IMR-90 (cell line): ENCODE measurements around the gene OR56B4. TPM values are rescaled to one million over a fixed set of nuclear protein-coding genes. Genes with fewer than 3 reads are reported as not detected.

Source experiments
- ATAC-seq: fragments of 200-7000 bp; cut with Tn5 transposase; 2 replicates; pipeline ENCODE4 v1.9.1; 2020; ENCODE audit warnings: low read depth, mild to moderate bottlenecking, moderate library complexity
- BruUV-seq: library from RNA; stranded (reverse); fragments of 400-500 nt; replicated peaks from 2 replicates; lab custom pipeline; 2021; lab: Mats Ljungman, UMichigan
- CTCF ChIA-PET: fragments of 300-600 bp; formaldehyde crosslinking; extraction: SDS; loops from one replicate; lab custom pipeline; 2021; ENCODE audit warnings: antibody characterized with exemption; lab: Yijun Ruan, JAX
- POLR2A ChIA-PET: fragments of 300-600 bp; sonication (Branson Sonifier 250); formaldehyde crosslinking; loops from one replicate; lab custom pipeline; 2022; ENCODE audit warnings: antibody characterized with exemption; ENCODE audit not compliant: unreplicated experiment; lab: Charles Lee
- DNase-seq: peaks from one replicate; pipeline ENCODE4 v3.0.0; 2013
- H2AFZ ChIP-seq: replicated peaks from 2 replicates; pipeline ENCODE3; 2013; ENCODE audit warnings: low read length, mild to moderate bottlenecking; ENCODE audit not compliant: poor library complexity
- H2AK5ac ChIP-seq: 2 replicates; pipeline ENCODE4 v1.6.1; 2013; ENCODE audit warnings: low read depth, low read length, inconsistent platforms
- H2AK9ac ChIP-seq: replicated peaks from 2 replicates; pipeline ENCODE3; 2013; ENCODE audit warnings: mild to moderate bottlenecking, low read depth, low read length, moderate library complexity; ENCODE audit not compliant: poor library complexity
- H2BK120ac ChIP-seq: 2 replicates; pipeline ENCODE4 v1.6.1; 2013; ENCODE audit warnings: low read depth, low read length, inconsistent platforms
- H2BK15ac ChIP-seq: 3 replicates; pipeline ENCODE4 v1.6.1; 2013; ENCODE audit warnings: low read depth, low read length, inconsistent platforms
- H2BK20ac ChIP-seq: 2 replicates; pipeline ENCODE4 v1.6.1; 2013; ENCODE audit warnings: low read depth, mild to moderate bottlenecking, inconsistent platforms, low read length, moderate library complexity
- H2BK5ac ChIP-seq: 2 replicates; pipeline ENCODE4 v1.6.1; 2013; ENCODE audit warnings: mild to moderate bottlenecking, low read depth, low read length, inconsistent platforms; ENCODE audit not compliant: poor library complexity, severe bottlenecking
- H3K14ac ChIP-seq: replicated peaks from 2 replicates; pipeline ENCODE4 v1.6.1; 2013; ENCODE audit warnings: low read depth, low read length, inconsistent platforms
- H3K18ac ChIP-seq: 2 replicates; pipeline ENCODE4 v1.6.1; 2013; ENCODE audit warnings: low read depth, low read length, control low read depth
- H3K23ac ChIP-seq: 2 replicates; pipeline ENCODE4 v1.6.1; 2013; ENCODE audit warnings: low read depth, low read length, inconsistent platforms
- H3K27ac ChIP-seq: 2 replicates; pipeline ENCODE4 v1.5.1; 2013; ENCODE audit warnings: mild to moderate bottlenecking, control low read depth, low read length; ENCODE audit not compliant: insufficient read depth
- H3K27me3 ChIP-seq: 2 replicates; pipeline ENCODE4 v1.6.1; 2013; ENCODE audit warnings: low read length; ENCODE audit not compliant: control insufficient read depth, insufficient read depth
- H3K36me3 ChIP-seq: 2 replicates; pipeline ENCODE4 v1.6.1; 2013; ENCODE audit warnings: low read length, mixed read lengths; ENCODE audit not compliant: control insufficient read depth, insufficient read depth
- H3K4ac ChIP-seq: 2 replicates; pipeline ENCODE4 v1.6.1; 2013; ENCODE audit warnings: low read depth, low read length, inconsistent platforms
- H3K4me1 ChIP-seq: 2 replicates; pipeline ENCODE4 v1.6.1; 2013; ENCODE audit warnings: low read length, mixed read lengths; ENCODE audit not compliant: control insufficient read depth, insufficient read depth
- H3K4me2 ChIP-seq: 2 replicates; pipeline ENCODE4 v1.6.1; 2013; ENCODE audit warnings: low read depth, mild to moderate bottlenecking, control low read depth, low read length, moderate library complexity
- H3K4me3 ChIP-seq: 2 replicates; pipeline ENCODE4 v1.5.1; 2013; ENCODE audit warnings: low read depth, mild to moderate bottlenecking, control low read depth, low read length, moderate library complexity; ENCODE audit not compliant: insufficient read depth
- H3K56ac ChIP-seq: 2 replicates; pipeline ENCODE4 v1.6.1; 2013; ENCODE audit warnings: low read length, inconsistent platforms; ENCODE audit not compliant: insufficient read depth; ENCODE audit errors: extremely low read depth
- H3K79me1 ChIP-seq, 2 experiments: 2 replicates each; pipeline ENCODE4 v1.6.1; 2013; ENCODE audit warnings: low read length in 2 of 2, inconsistent platforms in 1 of 2, low read depth in 1 of 2
- H3K9ac ChIP-seq: 2 replicates; pipeline ENCODE4 v1.6.1; 2013; ENCODE audit warnings: low read depth, low read length, control low read depth
- H3K9me1 ChIP-seq: 2 replicates; pipeline ENCODE4 v1.6.1; 2013; ENCODE audit warnings: low read length, inconsistent platforms; ENCODE audit not compliant: insufficient read depth
- H3K9me3 ChIP-seq: 2 replicates; pipeline ENCODE4 v1.6.1; 2013; ENCODE audit warnings: low read length; ENCODE audit not compliant: control insufficient read depth, insufficient read depth
- H4K20me1 ChIP-seq: 2 replicates; pipeline ENCODE4 v1.6.1; 2013; ENCODE audit warnings: low read length, inconsistent platforms; ENCODE audit not compliant: insufficient read depth
- H4K5ac ChIP-seq: 2 replicates; pipeline ENCODE4 v1.6.1; 2013; ENCODE audit warnings: mild to moderate bottlenecking, low read depth, low read length, control low read depth
- H4K8ac ChIP-seq, 2 experiments: 2 replicates each; pipeline ENCODE4 v1.6.1; 2013; ENCODE audit warnings: low read depth in 2 of 2, low read length in 2 of 2, control low read depth in 1 of 2, inconsistent platforms in 1 of 2
- H4K91ac ChIP-seq: 2 replicates; pipeline ENCODE4 v1.6.1; 2013; ENCODE audit warnings: low read depth, low read length, inconsistent platforms; ENCODE audit not compliant: insufficient read depth
- BHLHE40 ChIP-seq: fragments of 150-350 bp; IDR thresholded peaks from 2 replicates; pipeline ENCODE4 v1.6.1; 2016; ENCODE audit warnings: mild to moderate bottlenecking, low read depth, low read length
- CEBPB ChIP-seq: IDR thresholded peaks from 2 replicates; pipeline ENCODE4 v1.6.1; 2012; ENCODE audit warnings: low read depth, low read length, improper control_type of control experiment
- CHD1 ChIP-seq: IDR thresholded peaks from 2 replicates; pipeline ENCODE4 v1.6.1; 2012; ENCODE audit warnings: low read depth, low read length, improper control_type of control experiment
- ELK1 ChIP-seq: fragments of 150-350 bp; IDR thresholded peaks from 2 replicates; pipeline ENCODE4 v1.6.1; 2016; ENCODE audit warnings: low read depth, mild to moderate bottlenecking, low read length, moderate library complexity, borderline replicate concordance
- FOS ChIP-seq: fragments of 150-350 bp; IDR thresholded peaks from 2 replicates; pipeline ENCODE4 v1.6.1; 2016; ENCODE audit warnings: low read depth, low read length
- MAFK ChIP-seq: IDR thresholded peaks from 2 replicates; pipeline ENCODE4 v1.6.1; 2012; ENCODE audit warnings: low read depth, low read length, improper control_type of control experiment
- MAZ ChIP-seq: IDR thresholded peaks from 2 replicates; pipeline ENCODE4 v1.6.1; 2012; ENCODE audit warnings: low read depth, mild to moderate bottlenecking, low read length, improper control_type of control experiment, moderate library complexity, borderline replicate concordance
- MXI1 ChIP-seq: IDR thresholded peaks from 2 replicates; pipeline ENCODE4 v1.6.1; 2012; ENCODE audit warnings: low read depth, mild to moderate bottlenecking, low read length, moderate library complexity, borderline replicate concordance
- NFE2L2 ChIP-seq: fragments of 150-350 bp; IDR thresholded peaks from 2 replicates; pipeline ENCODE4 v1.6.1; 2016; ENCODE audit warnings: low read depth, mild to moderate bottlenecking, low read length
- POLR2A ChIP-seq: IDR thresholded peaks from 2 replicates; pipeline ENCODE4 v1.6.1; 2012; ENCODE audit warnings: mild to moderate bottlenecking, low read depth, low read length
- RAD21 ChIP-seq: IDR thresholded peaks from 2 replicates; pipeline ENCODE4 v1.6.1; 2012; ENCODE audit warnings: low read length, improper control_type of control experiment
- RCOR1 ChIP-seq: IDR thresholded peaks from 2 replicates; pipeline ENCODE4 v1.6.1; 2012; ENCODE audit warnings: mild to moderate bottlenecking, low read length, improper control_type of control experiment; ENCODE audit not compliant: insufficient replicate concordance
- RFX5 ChIP-seq: IDR thresholded peaks from 2 replicates; pipeline ENCODE4 v1.8.0; 2012; ENCODE audit warnings: low read depth, mild to moderate bottlenecking, low read length, moderate library complexity
- SMC3 ChIP-seq: fragments of 150-350 bp; IDR thresholded peaks from 2 replicates; pipeline ENCODE4 v1.6.1; 2016; ENCODE audit warnings: low read depth, mild to moderate bottlenecking, antibody characterized with exemption, low read length, moderate library complexity
- USF2 ChIP-seq: fragments of 150-350 bp; IDR thresholded peaks from 2 replicates; pipeline ENCODE4 v1.6.1; 2017; ENCODE audit warnings: mild to moderate bottlenecking, antibody characterized with exemption, low read length, low read depth
- WGBS, 2 experiments: methylation state at CpG; one replicate each; pipeline versions ENCODE4 v1.1.5 to v1.1.7; 2013; ENCODE audit warnings: missing lambda C conversion rate in 2 of 2; ENCODE audit not compliant: insufficient read length in 1 of 2; ENCODE audit errors: extremely low coverage in 2 of 2; 5-methylcytosine and 5-hydroxymethylcytosine counted together
- dilution Hi-C: fragments of 300-500 bp; cut with HindIII; formaldehyde crosslinking; loops from one replicate; pipeline ENCODE4 v1.14.3; 2018; ENCODE audit warnings: low sequenced_read_pairs; ENCODE audit not compliant: unreplicated experiment
- in situ Hi-C: fragments of 300-500 bp; cut with MboI; formaldehyde crosslinking; loops from 3 replicates; pipeline ENCODE4 v1.14.3; 2019; ENCODE audit warnings: low sequenced_read_pairs, inconsistent platforms, mixed read lengths
- intact Hi-C: fragments of 100-400 bp; cut with micrococcal nuclease; formaldehyde crosslinking; loops from 2 replicates; pipeline ENCODE4 v1.10.0; 2022
- polyA plus RNA-seq, 3 experiments: library from polyadenylated mRNA; depleted of rRNA; stranded (reverse); fragments of >200 nt; gene quantifications; 2 replicates each; pipeline ENCODE4 v1.2.3, GENCODE V29; 2012; ENCODE audit warnings: low replicate concordance in 1 of 3
- total RNA-seq: library from RNA; depleted of rRNA; stranded (reverse); fragments of >200 nt; gene quantifications from 2 replicates; pipeline ENCODE4 v1.2.3, GENCODE V29; 2012
- TF ChIP-seq, protein P1 (sequence below): conservative IDR thresholded peaks from 2 replicates; pipeline ENCODE4 v1.5.1; 2012; ENCODE audit warnings: mild to moderate bottlenecking, low read depth, low read length, improper control_type of control experiment

Gene OR56B4
- total and polyA plus RNA-seq, 2 of the 4 experiments (the other 2 are of a cell fraction), result not detected

GRCh38 chr11:6127881-6128280, 20.4 kb downstream of the OR56B4 start:
- H2AFZ ChIP-seq, result no peak overlapping the region
- H3K4ac ChIP-seq, result no peak overlapping the region
- WGBS, 2 experiments, result 83% methylated on average over 1 of the region's 4 CpGs; no CpG with 5 or more reads in 1 of the 2 experiments
- H2BK20ac ChIP-seq, result no peak overlapping the region
- no peak overlapping the region for H3K14ac ChIP-seq
- no peak overlapping the region for H2AK9ac ChIP-seq
- H2AK5ac ChIP-seq, result no peak overlapping the region
- H3K4me2 ChIP-seq, result no peak overlapping the region
- no peaks in the 10 kb centered on the region; the same call in 1 of the 2 replicates for H3K9me3 ChIP-seq
- DNase-seq (no peak), ATAC-seq (no peak)
- dilution Hi-C loops, result no loop called here
- H3K9me1 ChIP-seq, result no peaks in the 10 kb centered on the region
- no peak overlapping the region for H2BK5ac ChIP-seq
- H3K23ac ChIP-seq, result no peak overlapping the region
- no peaks in the 10 kb centered on the region for H4K20me1 ChIP-seq
- no peak overlapping the region for H4K91ac ChIP-seq
- TF ChIP-seq USF2 (no peak), CEBPB (no peak), NFE2L2 (no peak), CHD1 (no peak), ELK1 (no peak), RCOR1 (no peak), FOS (no peak), MAFK (no peak), SMC3 (no peak), RFX5 (no peak), MXI1 (no peak), RAD21 (no peak), BHLHE40 (no peak), POLR2A (no peak), MAZ (no peak)
- TF ChIP-seq, protein P1, sequence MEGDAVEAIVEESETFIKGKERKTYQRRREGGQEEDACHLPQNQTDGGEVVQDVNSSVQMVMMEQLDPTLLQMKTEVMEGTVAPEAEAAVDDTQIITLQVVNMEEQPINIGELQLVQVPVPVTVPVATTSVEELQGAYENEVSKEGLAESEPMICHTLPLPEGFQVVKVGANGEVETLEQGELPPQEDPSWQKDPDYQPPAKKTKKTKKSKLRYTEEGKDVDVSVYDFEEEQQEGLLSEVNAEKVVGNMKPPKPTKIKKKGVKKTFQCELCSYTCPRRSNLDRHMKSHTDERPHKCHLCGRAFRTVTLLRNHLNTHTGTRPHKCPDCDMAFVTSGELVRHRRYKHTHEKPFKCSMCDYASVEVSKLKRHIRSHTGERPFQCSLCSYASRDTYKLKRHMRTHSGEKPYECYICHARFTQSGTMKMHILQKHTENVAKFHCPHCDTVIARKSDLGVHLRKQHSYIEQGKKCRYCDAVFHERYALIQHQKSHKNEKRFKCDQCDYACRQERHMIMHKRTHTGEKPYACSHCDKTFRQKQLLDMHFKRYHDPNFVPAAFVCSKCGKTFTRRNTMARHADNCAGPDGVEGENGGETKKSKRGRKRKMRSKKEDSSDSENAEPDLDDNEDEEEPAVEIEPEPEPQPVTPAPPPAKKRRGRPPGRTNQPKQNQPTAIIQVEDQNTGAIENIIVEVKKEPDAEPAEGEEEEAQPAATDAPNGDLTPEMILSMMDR, result no peak
- no peak overlapping the region for H3K56ac ChIP-seq
- no peak overlapping the region for H2BK120ac ChIP-seq
- no peaks in the 10 kb centered on the region for H3K27me3 ChIP-seq
- no peak overlapping the region for H4K8ac ChIP-seq
- H3K27ac ChIP-seq, result no peak overlapping the region
- in situ Hi-C loops, result no loop called here
- H3K79me1 ChIP-seq, result no peaks in the 10 kb centered on the region
- no peaks in the 10 kb centered on the region for H3K36me3 ChIP-seq
- intact Hi-C loops, result no loop called here
- POLR2A ChIA-PET, result no interaction called here
- H3K9ac ChIP-seq, result no peak overlapping the region
- no peak overlapping the region for H3K4me3 ChIP-seq
- no peaks in the 10 kb centered on the region for H3K4me1 ChIP-seq
- H4K5ac ChIP-seq, result no peak overlapping the region
- H2BK15ac ChIP-seq, result no peak overlapping the region
- CTCF ChIA-PET, result no interaction called here
- BruUV-seq, result no TSS peak
- no peak overlapping the region for H3K18ac ChIP-seq
